Glutamatergic neuron (in vitro differentiated cells): ENCODE data around the gene TMEM132E. TPM values are rescaled to one million over a fixed set of nuclear protein-coding genes. Genes with fewer than 3 reads are reported as not detected.
A peak's percentile ranks its signal among the peaks of the same experiment; 100 is the strongest.

ENCODE experiments used
- DNase-seq: peaks from one replicate; pipeline ENCODE4 v3.0.0; 2022
- H3K27ac Mint-ChIP-seq: one replicate; pipeline ENCODE4 v1.8.0; 2020; ENCODE audit warnings: mild to moderate bottlenecking, mixed read lengths, inconsistent platforms; ENCODE audit not compliant: unreplicated experiment
- H3K27me3 Mint-ChIP-seq: one replicate; pipeline ENCODE4 v1.8.0; 2020; ENCODE audit warnings: mild to moderate bottlenecking, moderate library complexity, mixed read lengths, inconsistent platforms; ENCODE audit not compliant: unreplicated experiment
- H3K36me3 Mint-ChIP-seq: one replicate; pipeline ENCODE4 v1.8.0; 2020; ENCODE audit warnings: mild to moderate bottlenecking, mixed read lengths, inconsistent platforms; ENCODE audit not compliant: unreplicated experiment
- H3K4me1 Mint-ChIP-seq: one replicate; pipeline ENCODE4 v1.8.0; 2020; ENCODE audit warnings: mild to moderate bottlenecking, low read depth, mixed read lengths, inconsistent platforms; ENCODE audit not compliant: unreplicated experiment
- H3K4me3 Mint-ChIP-seq: one replicate; pipeline ENCODE4 v1.8.0; 2020; ENCODE audit warnings: mild to moderate bottlenecking, mixed read lengths, inconsistent platforms; ENCODE audit not compliant: unreplicated experiment
- H3K9me3 Mint-ChIP-seq: one replicate; pipeline ENCODE4 v1.8.0; 2020; ENCODE audit warnings: mild to moderate bottlenecking, moderate library complexity, mixed read lengths, inconsistent platforms; ENCODE audit not compliant: unreplicated experiment
- total RNA-seq: library from RNA; stranded (reverse); fragmentation: NEBNext Ultra II Directional; extraction: Animal tissue kit (Norgen Biotek cat#: 25700); gene quantifications from one replicate; pipeline ENCODE4 v1.2.1, GENCODE V29; 2021; ENCODE audit not compliant: unreplicated experiment
- TF ChIP-seq, protein P1 (sequence below): fragments of 200-600 bp; sonication (generic); IDR thresholded peaks from one replicate; pipeline ENCODE4 v1.5.0; 2021; ENCODE audit not compliant: partially characterized antibody, unreplicated experiment

TMEM132E gene
- total RNA-seq, 1 donor from 2014 or later = 93.6 TPM

DNA sequence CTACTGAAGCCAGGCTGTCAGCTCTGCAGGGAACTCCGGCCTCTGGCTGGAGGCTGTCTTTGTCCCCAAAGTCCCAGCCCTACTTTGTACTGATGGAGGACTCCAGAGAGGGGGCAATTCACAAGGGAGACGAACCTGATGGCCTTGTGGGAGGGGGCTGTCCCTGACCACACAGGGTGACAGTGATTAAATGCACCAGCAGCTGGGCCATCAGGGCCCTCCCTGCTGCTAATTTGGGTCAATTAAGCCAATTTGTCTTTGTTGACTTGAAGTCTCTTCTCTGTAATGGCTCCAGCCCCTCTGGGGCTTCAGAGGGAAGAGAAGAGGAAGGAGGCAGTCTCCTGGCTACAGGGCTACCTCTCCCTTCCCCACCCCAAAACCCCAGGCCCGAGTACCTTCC, 22.0 kb downstream of the TMEM132E start:
- Mint-ChIP-seq H3K4me3 (peak overlapping the region; percentile 71), H3K4me1 (peaks cover 50% of the 10 kb centered on the region), H3K9me3 (peaks cover 18% of the 10 kb centered on the region), H3K36me3 (no peaks in the 10 kb centered on the region), H3K27me3 (peaks cover 14% of the 10 kb centered on the region), H3K27ac (peak overlapping the region; percentile 92)
- no peak for DNase-seq
- TF ChIP-seq, protein P1, sequence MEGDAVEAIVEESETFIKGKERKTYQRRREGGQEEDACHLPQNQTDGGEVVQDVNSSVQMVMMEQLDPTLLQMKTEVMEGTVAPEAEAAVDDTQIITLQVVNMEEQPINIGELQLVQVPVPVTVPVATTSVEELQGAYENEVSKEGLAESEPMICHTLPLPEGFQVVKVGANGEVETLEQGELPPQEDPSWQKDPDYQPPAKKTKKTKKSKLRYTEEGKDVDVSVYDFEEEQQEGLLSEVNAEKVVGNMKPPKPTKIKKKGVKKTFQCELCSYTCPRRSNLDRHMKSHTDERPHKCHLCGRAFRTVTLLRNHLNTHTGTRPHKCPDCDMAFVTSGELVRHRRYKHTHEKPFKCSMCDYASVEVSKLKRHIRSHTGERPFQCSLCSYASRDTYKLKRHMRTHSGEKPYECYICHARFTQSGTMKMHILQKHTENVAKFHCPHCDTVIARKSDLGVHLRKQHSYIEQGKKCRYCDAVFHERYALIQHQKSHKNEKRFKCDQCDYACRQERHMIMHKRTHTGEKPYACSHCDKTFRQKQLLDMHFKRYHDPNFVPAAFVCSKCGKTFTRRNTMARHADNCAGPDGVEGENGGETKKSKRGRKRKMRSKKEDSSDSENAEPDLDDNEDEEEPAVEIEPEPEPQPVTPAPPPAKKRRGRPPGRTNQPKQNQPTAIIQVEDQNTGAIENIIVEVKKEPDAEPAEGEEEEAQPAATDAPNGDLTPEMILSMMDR = no peak

DNA sequence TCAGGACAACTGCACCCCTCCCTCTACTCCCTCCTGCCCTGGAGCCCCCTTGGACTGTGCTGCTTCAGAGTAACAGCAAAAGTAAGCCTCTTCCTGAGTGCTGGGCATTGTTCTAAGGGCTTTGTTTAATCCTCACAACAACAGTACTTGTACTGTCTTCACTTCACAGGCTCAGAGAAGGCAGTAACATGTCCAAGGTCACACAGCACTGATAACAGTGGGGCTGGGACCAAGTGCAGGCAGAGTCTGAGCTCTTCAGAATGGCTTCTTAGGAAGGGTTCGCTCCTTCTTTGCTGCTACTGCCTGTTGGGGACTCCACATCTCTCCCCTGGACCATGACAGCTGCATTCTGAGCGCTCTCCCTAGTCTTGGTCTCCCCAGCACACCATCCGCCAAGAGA, 24.6 kb downstream of the TMEM132E start:
- Mint-ChIP-seq H3K4me3 (peak overlapping the region; percentile 2), H3K27ac (peak overlapping the region; percentile 40), H3K9me3 (peaks cover 24% of the 10 kb centered on the region), H3K27me3 (peaks cover 8% of the 10 kb centered on the region), H3K36me3 (no peaks in the 10 kb centered on the region), H3K4me1 (peaks cover 54% of the 10 kb centered on the region)
- no peak for DNase-seq
- TF ChIP-seq, protein P1 = no peak

DNA sequence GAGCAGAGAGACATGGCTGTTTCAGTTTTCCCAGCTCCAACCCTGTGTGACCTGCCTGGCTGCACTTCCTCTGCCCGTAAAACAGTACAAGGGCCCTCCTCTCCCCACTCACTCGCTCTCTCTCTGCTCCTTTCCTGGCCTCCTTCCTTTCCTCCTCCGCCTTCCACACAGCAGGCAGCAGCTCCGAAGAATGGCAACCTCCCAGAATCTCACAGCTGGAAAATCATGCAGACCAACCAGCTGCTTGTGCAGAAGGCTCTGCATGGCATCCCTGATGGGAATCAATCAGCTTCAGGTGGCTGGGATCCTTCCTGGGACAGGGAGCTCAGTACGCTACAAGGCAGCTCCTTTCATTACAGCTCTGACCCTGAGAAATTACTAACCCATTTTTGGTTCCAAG, 27.4 kb downstream of the TMEM132E start:
- H3K27me3 Mint-ChIP-seq = peaks cover 5% of the 10 kb centered on the region
- H3K4me3 Mint-ChIP-seq = no peak overlapping the region
- peaks cover 61% of the 10 kb centered on the region for H3K4me1 Mint-ChIP-seq
- H3K36me3 Mint-ChIP-seq = no peaks in the 10 kb centered on the region
- H3K9me3 Mint-ChIP-seq = peaks cover 23% of the 10 kb centered on the region
- TF ChIP-seq, protein P1 = no peak
- no peak for DNase-seq
- H3K27ac Mint-ChIP-seq = peak overlapping the region; percentile 67

DNA sequence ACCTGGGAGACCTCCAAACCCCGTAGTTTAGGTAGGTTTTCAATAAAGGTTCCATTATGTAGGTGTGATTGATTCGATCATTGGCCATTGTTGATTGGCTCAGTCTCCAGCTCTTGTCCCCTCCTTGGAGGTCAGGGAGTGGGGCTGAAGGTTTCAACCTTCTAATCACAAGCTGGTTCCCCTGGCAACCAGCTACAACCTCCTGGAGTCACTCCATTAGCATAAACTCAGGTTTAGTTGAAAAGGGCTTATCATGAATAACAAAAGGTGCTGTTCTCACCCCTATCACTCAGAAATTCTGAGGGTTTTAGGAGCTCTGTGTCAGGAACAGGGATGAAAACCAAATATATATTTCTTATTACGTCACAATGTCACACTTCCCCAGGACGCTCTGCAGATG, 28.5 kb downstream of the TMEM132E start:
- no peak overlapping the region for H3K27ac Mint-ChIP-seq
- peaks cover 7% of the 10 kb centered on the region for H3K27me3 Mint-ChIP-seq
- H3K4me3 Mint-ChIP-seq = no peak overlapping the region
- H3K36me3 Mint-ChIP-seq = no peaks in the 10 kb centered on the region
- H3K9me3 Mint-ChIP-seq = peaks cover 21% of the 10 kb centered on the region
- TF ChIP-seq, protein P1 = no peak
- no peak for DNase-seq
- peaks cover 60% of the 10 kb centered on the region for H3K4me1 Mint-ChIP-seq

DNA sequence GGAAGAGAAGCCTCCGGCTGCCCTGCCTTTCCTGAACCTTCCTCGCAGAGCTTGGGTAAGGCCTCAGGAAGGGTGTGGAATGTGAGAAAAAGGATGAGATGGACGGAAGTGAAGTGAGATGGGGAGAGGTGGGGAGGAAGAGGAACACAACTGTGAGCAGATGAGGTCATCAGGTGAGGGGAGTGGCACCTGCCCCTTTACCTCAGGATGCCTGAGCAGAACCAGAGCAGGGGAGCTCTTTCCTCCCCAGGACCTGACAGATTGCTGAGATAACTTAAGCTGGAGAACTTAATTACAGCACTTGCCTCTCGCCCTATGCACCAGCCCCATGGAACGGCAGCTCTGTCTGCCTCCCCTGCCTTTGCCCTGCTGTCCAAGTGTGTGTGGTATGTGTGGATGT, 29.8 kb downstream of the TMEM132E start:
- Mint-ChIP-seq H3K9me3 (peaks cover 20% of the 10 kb centered on the region), H3K27me3 (peaks cover 7% of the 10 kb centered on the region), H3K4me1 (peaks cover 62% of the 10 kb centered on the region)

More for the DNA sequence above, 29.8 kb downstream of the TMEM132E start:
- Mint-ChIP-seq H3K36me3 (no peaks in the 10 kb centered on the region), H3K4me3 (peak overlapping the region; percentile 57), H3K27ac (peak overlapping the region; percentile 89)
- no peak for DNase-seq
- TF ChIP-seq, protein P1 = no peak
